Stimulated activated CD8-positive, alpha-beta memory T cell treated with anti-CD3 and anti-CD28 coated beads, Interleukin-7, amount 100 ng/mL, for 1 hour (primary cell): ENCODE results near the gene CFAP100.

ENCODE experiments used
- DNase-seq, 2 donors: peaks; one replicate each; pipeline ENCODE4 v3.0.0-alpha.2; 2020; ENCODE audit warnings: low read depth in 2 of 2

The CFAP100 gene

DNA sequence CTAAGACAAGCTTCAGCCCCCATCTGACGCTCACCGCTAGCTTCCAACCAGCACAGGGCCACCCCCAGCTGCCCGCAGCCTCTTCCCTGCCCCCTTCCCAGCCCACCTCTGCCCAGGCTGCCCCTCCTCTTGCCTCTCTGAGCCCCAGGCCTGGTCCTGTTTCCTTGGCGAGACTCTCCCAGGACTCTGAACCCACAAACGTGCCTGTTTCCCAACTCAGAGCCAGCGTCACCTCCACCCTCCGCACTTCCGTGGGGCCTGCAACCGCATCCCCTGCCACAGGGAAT is 45.9 kb downstream of the CFAP100 start:
- no peak for DNase-seq

DNA sequence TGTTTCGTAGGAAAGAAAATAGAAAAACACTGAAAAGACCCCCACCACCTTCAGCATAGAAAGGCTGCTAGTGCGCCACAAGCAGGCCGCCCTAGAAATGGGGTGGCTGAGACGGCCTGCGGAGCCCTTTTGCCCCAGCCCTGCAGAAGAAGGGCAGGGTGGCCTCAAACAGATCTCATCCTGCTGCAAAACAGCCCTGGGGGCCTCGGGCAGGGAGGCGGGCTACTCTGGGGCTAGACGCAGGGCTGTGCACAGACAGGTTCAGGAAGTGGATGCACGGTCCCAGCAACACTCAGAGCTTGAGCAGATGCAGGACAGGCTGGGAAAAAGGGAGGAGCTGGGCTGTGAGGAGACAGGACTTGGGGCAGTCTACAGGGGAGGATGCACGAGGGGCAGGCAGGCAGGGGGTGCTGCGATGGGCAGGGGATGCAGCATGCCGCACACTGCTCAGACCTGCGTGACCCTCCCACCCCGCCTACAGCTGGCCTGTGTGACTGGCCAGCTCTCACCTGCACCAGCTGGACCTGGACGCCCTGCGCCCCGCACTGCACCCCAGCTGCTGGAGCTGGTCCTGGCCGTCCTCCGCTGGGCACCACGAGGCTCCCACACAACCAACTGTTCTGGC is 46.7 kb downstream of the CFAP100 start:
- no peak for DNase-seq

DNA sequence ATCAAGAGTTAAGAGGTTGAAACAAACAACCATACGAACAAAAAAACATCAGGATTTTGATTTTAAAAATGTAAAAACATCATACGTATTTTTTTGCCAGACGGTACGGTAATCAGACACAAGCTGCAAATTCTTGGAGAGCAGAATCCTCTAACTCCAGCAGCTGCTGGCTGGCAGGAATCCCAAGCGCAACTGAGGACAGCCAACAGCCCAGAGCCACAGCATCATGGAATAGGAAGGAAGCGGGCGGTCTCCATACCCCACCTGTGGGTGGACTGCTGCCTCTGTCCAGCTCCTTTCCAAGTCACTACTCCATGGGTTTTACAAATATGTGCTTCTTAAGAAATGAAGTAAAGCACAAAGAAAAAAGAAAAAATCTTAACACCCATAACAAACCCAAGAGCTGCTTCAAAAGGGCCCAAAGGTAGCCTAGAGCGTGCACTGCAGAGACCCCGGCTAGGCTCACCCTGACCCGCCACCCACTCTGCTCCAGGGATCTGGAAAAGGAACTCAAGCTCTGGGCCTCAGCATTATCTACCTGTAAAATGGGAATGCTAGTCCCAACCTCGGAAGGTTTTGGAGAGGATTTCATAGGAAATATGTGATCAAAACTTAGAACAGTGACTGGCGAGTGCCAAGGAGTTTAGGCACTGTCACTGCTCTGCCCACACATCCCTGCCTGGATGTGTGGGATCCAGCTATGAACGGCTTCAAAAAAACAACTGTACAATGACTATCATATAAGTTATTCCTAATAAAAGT is 47.6 kb downstream of the CFAP100 start:
- DNase-seq, result no peak

DNA sequence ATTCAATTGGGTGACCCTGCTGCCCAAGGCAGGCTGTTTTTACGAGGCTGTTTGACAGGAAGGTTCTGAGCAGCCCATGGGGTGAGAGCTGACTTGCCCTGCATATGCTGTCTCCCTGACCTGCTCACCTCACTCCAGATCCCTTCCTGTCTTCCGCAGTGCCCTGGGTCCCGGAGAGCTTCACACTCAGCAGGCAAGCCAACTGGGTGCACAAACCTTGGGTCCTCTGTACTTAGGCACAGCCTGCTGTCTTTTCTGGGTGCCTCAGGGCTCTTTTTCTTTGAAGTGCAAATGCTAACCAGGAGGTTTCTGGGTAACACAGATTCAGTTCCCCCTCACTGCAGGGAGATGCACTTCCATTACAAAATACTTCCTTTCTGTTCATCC is 48.1 kb downstream of the CFAP100 start:
- DNase-seq, result no peak

DNA sequence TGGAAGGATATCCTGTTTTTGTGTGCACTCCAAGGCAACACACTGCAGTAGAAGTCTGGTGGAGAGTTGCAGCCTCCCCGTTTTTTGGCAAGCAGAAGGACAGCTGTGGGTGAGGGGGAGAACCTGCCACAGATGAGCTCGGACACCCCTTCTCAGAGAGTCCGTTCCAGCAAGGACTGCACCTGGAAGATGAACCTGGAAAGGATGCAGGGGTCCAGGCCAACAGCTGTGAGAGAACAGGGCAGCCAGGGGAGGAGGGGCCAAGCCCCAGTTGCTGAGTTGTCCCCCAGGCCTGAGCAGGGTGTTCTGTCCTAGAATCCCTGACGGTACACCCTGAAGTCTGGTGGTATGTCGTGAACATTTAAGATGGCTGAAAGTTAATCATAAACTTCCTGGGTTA is 50.8 kb downstream of the CFAP100 start:
- no peak for DNase-seq

DNA sequence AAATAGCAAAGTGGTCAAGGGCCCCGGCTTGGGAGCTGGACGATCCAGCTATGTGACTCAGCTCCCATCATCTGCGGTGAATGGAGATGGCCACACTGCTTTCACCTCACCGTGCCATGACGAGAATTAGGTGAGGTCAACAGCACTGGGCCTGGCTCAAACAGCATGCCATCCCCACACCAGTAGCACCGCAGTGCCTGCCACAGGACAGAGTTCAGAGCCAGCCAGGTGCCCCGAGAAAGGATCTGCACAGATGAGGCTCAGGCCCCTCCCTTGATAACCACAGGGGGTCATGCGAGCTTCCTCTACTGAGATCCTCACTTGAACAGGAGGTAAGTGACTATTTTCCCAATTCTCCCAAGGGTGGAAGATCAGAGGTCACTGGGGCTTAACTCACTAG is 51.6 kb downstream of the CFAP100 start:
- DNase-seq, result no peak

DNA sequence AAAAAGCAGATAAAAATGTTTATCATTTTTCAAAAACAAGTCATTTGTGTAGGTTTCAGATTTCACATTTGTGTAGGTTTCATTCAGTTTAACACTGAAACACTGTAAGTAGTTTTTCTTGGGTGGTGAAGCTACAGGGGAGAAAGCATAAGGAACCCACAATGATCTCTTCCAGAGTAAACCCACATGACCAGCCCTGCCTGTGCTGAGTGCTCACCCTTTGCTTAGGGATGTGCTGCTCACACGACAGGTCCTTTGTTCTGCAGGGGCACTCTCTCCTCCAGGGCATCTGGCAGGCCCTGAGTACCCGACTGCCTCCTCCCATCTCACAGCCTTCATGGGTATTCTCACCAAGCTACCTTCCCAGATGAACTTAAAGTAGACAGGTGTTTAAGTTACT is 52.1 kb downstream of the CFAP100 start:
- DNase-seq, result no peak

DNA sequence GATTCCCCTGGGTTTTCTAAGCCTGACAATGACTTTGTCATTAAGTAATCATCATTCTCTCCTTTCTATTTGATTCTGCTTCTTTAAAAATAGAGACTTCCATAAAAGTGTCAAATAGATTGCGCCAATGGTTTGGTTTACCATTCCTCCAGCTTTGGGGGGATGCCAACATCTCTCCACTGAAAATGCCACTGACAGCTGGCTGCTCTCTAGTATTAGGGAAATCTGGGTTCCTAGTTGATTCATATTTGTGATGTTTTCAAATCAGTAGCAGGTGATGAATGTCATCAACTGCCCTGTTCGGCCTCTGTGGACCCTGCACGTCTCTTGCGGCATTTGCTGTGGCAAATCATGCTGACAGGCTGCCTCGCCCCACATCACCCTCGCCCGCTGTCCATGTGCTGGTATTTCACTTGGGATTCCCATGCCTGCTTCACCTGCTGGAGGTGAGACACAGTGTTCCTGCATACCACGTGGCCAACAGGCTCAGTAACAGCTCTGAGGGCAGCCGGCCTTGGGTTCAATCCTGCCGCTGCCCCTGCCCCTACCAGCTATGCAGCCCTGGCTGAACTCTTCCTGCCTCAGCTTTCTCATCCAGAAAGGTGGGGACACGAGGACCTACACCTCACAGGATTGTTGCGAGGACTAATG is 52.9 kb downstream of the CFAP100 start:
- DNase-seq, result no peak

DNA sequence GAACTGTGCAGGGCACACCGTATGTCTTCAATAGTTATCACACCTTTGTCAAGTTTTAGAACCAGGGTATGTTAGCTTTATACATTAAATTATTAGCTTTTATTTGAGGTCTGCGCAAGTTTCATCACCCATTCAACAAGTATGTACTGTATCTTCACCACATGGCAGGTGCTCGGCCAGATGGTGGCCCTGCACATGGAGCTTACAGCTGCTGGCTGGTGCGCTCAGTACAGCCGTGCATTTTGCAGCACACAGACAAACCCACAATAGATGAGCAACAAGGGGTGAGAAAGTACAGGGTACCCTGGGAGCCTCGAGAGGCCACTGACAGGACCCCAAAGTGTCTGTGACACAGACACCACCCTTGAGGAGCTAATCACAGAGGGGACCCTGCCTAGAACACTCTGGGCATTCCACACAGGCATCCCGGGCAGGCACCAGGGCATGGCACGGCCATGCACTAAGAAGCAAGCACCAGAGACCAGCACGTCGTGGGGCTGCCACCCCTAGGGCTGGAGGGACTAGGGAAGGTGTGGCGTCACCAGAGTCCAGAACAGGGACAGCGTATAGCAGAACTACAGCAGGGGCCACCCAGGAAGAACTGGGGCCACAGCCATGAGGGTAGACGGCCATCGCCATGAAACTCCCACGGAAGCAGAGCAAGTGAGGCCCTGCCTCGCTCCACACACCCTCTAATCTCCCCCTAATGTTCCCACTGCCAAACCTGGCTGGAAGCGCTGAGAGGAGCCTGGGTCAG is 53.6 kb downstream of the CFAP100 start:
- no peak for DNase-seq

DNA sequence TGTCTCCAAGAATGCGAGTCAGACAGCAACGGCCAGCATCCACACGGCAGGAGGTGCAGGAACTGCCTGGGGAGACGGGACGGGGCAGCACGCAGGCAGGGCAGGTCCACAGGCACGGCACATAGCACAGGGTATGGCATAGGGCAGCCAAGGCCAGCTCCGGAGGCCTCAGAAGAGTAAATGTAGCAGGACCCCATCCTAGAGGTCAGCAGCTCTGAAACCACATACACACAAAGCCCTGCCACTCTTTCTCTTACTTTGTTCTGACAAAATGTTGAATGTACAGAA is 54.1 kb downstream of the CFAP100 start:
- DNase-seq, result no peak

DNA sequence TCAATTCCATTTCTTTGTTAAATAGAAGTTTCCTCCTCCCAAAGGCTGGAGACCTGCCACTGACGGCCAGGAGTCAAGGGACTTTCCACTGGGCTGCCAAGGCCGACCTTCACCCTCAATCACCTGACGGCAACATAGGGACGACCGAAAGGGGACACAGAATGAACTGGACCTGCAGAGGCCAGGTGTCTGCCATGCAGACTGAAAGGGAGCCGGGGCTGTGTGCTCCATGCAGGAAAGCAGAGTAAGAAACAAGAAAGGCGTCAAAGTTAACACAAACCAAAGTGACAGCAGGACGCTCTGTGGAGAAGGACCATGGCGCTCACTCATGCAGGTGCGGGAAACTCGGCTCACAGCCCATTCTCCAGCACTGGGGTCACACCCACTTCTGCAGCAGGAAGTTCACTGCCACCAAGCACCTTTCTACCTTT is 54.9 kb downstream of the CFAP100 start:
- no peak for DNase-seq

DNA sequence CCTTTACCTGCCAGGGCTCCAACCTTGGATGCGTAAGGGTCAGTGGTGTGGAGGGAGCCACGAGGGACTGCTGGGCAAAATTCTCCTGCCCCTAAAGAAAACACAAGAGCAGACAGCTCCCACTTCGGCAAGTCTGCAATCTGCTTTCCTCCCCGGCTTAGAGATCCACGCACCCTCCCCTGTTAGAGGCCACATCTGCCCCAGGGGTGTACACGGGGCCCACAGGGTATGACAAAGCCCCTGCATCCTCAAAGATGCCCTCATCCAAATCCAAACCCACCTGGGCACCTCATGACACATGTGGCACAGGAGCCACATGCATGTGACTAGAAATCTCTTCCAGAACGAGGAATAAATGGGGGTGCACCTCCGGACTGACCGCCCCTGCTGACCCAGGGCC is 55.5 kb downstream of the CFAP100 start:
- no peak for DNase-seq

DNA sequence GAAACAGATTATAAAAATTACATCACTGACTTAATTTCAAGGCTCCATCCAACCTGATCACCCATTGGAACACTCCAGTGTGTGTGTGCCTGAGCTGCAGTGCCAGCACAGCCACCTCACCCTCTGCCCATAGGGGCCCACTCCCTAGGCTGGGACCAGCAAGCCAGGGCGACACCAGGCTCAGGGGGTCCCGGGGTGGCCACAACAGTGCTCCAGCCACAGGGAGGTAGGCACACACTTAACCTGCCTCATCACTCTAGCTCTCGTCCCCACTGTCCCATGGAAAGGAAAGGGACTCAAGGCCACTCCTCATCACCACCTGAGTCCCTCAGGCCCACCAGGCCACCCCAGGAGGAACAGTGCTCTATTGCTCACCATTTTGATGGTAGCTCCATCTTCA is 56.0 kb downstream of the CFAP100 start:
- DNase-seq, result no peak

DNA sequence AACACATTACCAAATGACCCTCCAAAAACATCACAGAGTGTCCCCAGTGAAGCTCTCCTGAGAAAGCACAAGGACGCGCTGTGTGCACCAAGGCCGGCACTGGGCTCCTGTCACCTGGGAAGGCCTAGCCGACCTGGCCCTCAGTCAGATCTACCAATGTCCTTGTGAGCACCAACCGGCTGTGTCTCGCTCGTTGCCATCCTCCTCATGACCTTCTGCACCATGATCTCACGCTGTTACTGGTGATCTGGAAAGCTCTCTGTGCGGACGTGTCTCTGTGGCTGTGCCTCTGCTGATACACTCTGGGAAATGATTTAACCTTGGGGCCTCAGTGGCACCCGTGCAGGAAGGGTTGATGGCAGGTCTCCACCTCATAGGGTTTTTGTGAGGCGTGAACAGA is 56.8 kb downstream of the CFAP100 start:
- DNase-seq, result no peak

DNA sequence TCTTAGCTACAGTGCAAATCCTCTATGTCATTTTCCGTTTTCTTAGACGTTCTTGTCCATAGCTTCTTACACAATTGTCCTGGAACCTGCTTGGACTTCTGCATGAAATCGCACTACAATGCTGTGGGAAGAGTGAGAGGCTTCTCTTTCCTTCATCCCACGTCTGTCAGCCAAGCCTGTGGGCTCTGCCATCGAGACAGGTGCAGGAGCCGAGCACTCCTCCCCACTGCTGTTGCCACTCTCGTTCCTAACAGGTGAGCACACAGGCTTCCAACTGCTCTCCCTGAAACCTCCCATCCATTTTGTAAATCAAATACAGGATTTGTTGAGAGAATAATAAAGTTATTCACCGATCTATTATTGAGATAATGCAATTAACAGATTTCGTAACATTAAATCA is 57.5 kb downstream of the CFAP100 start:
- no peak for DNase-seq

DNA sequence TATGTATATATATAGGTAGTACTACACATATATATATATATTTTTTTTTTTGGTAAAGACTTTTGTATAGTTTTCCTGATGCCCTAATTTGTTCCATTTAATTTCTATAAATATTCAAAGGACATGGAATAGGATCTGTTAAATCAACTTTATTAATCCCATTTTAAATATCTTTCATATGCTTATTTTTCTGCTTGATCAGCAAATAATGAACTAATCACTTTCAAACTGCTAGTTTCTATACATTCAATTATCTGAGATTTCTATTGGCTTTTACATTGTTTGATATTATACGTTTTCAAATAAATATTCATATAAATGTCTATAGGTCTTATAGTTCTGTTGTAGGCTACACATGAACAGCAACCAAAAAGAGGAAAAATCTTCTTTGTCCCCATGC is 59.3 kb downstream of the CFAP100 start:
- DNase-seq, result no peak

DNA sequence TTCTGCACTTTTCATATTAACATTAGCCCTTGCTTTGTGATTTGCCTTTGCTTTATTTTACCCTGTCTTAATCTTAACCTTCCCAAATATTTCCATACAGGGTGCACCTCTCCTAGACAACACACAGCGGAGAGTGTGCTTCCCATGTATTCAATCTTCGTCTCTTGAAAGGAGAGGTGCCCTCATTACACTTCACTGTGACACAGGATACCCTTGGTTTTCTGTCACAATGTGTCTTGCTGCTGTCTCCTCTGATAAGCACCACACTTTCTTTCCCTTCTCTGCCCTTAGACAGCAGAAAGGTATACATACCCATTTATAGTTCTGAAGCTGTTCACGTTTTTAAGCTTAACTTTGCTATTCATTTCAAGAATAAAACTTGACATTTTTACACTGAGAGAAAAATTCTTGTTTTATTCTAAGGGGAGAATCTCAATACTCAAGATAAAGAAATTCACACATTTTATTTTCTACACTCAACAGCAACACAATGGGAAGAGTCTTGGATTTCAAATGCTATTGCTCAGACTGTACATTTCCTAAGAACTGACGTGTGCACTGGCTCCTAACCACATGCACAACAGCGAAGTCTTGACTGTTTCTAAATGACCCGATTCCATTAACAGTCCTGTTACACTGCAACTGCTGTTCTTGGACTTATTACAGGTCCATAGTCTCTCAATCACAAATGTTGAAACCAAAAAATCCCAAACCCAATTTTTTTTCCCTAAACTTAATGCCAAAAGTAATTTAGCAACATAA is 59.9 kb downstream of the CFAP100 start:
- DNase-seq, result no peak

DNA sequence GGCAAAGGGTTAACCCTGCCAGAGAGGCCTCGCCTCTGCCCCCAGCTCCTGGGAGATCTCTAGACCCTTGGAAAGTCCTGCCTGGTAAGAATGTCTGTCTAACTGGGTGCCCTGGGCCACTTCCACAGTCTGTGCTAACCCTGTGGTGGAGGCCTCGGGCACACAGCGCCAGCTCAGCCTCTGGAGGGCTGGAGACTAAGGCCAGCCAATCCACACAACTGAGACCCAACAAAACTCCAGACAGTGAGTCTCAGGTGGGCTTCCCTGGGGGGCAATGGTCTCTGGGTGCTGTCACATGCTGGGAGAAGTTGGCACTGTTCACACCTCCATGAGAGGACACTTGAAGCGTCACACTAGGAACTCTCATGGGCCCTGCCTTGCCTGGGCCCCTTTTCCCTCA is 61.5 kb downstream of the CFAP100 start:
- DNase-seq, result no peak

DNA sequence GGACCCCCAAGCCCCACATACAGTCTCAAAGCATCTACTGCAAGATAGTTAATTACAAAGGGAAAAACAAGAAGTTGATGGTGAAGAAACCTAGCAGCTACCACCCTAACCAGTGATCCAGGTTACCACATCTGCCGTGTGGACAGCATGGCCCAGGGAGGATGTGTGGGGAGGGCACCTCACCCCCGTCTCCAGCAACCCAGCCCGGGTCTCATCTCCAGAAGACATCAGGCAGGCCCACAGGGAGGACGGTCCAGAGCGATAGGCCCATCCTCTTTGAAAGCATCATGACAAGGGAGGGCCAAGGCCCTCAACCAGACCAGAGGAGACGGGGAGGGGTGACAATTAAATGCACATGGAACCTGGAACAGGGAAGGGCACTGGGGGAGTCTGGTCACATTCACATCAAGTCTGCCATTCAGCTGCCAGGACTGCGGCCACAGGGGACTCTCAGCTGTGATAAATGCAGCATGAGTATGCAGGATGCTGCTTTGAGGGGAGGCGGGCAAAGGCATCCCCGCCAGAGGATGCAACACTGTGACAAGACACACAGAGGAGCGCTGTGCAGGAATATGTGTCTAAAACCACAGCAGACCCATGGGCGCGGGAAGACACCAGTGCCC is 62.2 kb downstream of the CFAP100 start:
- no peak for DNase-seq

DNA sequence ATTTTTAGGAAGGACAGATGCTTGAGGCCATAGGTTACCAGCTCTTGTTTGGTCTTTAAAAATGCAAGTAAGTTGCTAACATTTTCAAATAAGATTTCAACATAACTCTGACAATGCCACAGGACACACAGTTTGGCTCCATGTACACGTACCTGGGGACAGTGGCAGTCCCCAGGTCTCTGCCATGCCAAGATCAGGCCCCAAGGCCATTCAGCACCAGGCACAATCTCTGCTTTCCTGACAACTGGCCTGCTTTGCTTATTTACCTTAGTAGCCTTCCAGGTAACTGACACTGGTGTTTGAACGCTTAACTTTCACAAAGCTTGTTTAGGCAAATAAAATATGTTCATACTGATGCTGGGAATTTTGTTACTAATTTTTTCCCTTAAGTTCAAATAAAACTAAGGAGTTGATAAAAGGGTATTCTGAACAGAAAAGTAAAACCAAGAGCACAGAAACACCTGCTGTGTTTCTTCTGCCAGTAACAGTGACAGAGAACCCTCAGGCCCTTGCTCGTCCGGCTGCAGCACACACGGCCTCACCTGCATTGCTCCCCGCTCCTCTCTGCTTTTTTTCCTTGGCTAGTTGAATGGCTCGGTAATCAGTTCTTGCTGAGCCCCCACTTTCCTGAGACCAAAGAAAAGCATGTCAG is 64.5 kb downstream of the CFAP100 start:
- no peak for DNase-seq

DNA sequence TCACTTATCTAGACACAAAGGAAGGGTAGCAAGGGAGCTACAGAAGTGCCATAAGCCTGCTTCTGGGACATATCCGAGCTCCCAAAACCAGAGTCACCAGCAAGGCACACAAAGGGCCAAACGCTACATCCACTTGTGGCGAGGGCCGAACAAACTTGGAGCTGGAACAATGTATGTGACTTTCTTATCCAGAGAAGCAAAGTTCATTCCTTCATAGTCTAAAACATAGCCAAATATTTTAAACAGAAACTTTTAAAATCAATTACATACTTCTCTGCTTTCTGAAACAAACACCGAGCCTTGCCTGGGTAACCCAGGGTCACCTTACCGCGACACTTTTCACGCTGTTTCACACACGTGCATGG is 65.0 kb downstream of the CFAP100 start:
- DNase-seq, result no peak
